Adrenal gland (tissue), 12 donors: ENCODE data around the gene CLDN11. TPM values are rescaled to one million over a fixed set of nuclear protein-coding genes. Genes with fewer than 3 reads are reported as not detected.

ENCODE experiments used
- DNase-seq, 7 donors: peaks; one replicate each; pipeline ENCODE4 v3.0.0-alpha.2; 2019 to 2020
- H3K27ac ChIP-seq, 5 donors: fragments of 200-600 bp; sonication (generic) in 4 of 5; 1 replicate in 3 of 5; 2 replicates in 2 of 5; pipeline versions ENCODE4 v1.5.1 to v1.8.0; 2016 to 2020; ENCODE audit warnings: mild to moderate bottlenecking in 1 of 5
- H3K27me3 ChIP-seq: fragments of 200-600 bp; 2 replicates; pipeline ENCODE4 v1.8.0; 2021
- H3K36me3 ChIP-seq, 2 donors: fragments of 200-600 bp; replicated peaks in 1 of 2; 1 replicate in 1 of 2; 2 replicates in 1 of 2; pipeline versions ENCODE4 v1.5.1 to v1.8.0; 2018 to 2022
- H3K4me1 ChIP-seq, 2 donors: fragments of 200-600 bp; replicated peaks in 1 of 2; 1 replicate in 1 of 2; 2 replicates in 1 of 2; pipeline versions ENCODE4 v1.5.1 to v1.8.0; 2018 to 2021
- H3K4me3 ChIP-seq, 4 donors: fragments of 200-600 bp; sonication (generic) in 3 of 4; one replicate each; pipeline ENCODE4 v1.5.1; 2016 to 2018
- H3K9me3 ChIP-seq, 3 donors: fragments of 200-600 bp; sonication (generic) in 1 of 3; replicated peaks in 1 of 3; 1 replicate in 2 of 3; 2 replicates in 1 of 3; pipeline versions ENCODE4 v1.5.1 to v1.8.0; 2016 to 2021
- POLR2A ChIP-seq, 2 donors: fragments of 450-650 bp; IDR thresholded peaks; one replicate each; pipeline ENCODE4 v1.6.1; 2017; ENCODE audit warnings: antibody characterized with exemption in 2 of 2, mild to moderate bottlenecking in 2 of 2, moderate library complexity in 1 of 2
- WGBS, 4 donors: extraction: QIAGEN DNeasy Blood & Tissue Kit in 2 of 4; methylation state at CpG; one replicate each; pipeline versions ENCODE4 v1.1.5 to v1.1.7; 2013 to 2017; 5-methylcytosine and 5-hydroxymethylcytosine counted together
- intact Hi-C, 2 donors: fragments of 100-400 bp; cut with DNase I; formaldehyde crosslinking; loops; one replicate each; pipeline versions ENCODE4 v1.14.1 to v1.15.0; 2022 to 2023
- polyA plus RNA-seq, 3 donors: library from polyadenylated mRNA; stranded (reverse); fragments of 200-250 nt in 2 of 3; fragments of 350-450 nt in 1 of 3; fragmentation: Illumina TruSeq in 1 of 3; extraction: RNeasy Lipid Tissue Mini Kit (QIAGEN cat#74804) in 1 of 3; gene quantifications; one replicate each; pipeline ENCODE4 v1.2.3, GENCODE V29; 2013 to 2014
- total RNA-seq, 9 donors: library from RNA; depleted of rRNA in 4 of 9; stranded (reverse); fragments of >200 nt in 4 of 9; fragments of 120-200 nt in 1 of 9; fragmentation: NEBNext Ultra II Directional in 1 of 9; extraction: Animal tissue kit (Norgen Biotek cat#: 25700) in 1 of 9; gene quantifications; one replicate each; pipeline versions ENCODE4 v1.1.0 to v1.2.4, GENCODE V29; 2013 to 2023
- TF ChIP-seq, protein P1 (sequence below), 6 experiments: fragments of 450-650 bp in 4 of 6; fragments of 200-600 bp in 2 of 6; sonication (generic) in 1 of 6; IDR thresholded peaks; 1 replicate in 5 of 6; 2 replicates in 1 of 6; pipeline versions ENCODE4 v1.5.1 to v1.8.0; 2016 to 2021; ENCODE audit warnings: antibody characterized with exemption in 6 of 6, mild to moderate bottlenecking in 2 of 6, moderate library complexity in 1 of 6
- donor health status: healthy with polysubstance abuse.
- donor health status: Bipolar disorder and iron deficiency.
- donor health status: DM: yes; HTN: yes; CAD: no.
- donor health status: DM: no; HTN: no; CAD: no.
- donor health status: DM: no; HTN: no; CAD: no.
- donor health status: DM: yes; HTN: yes; CAD: no.

The CLDN11 gene
- total and polyA plus RNA-seq, 12 donors, result 3.8 to 24.3 (median 7.3) TPM

DNA sequence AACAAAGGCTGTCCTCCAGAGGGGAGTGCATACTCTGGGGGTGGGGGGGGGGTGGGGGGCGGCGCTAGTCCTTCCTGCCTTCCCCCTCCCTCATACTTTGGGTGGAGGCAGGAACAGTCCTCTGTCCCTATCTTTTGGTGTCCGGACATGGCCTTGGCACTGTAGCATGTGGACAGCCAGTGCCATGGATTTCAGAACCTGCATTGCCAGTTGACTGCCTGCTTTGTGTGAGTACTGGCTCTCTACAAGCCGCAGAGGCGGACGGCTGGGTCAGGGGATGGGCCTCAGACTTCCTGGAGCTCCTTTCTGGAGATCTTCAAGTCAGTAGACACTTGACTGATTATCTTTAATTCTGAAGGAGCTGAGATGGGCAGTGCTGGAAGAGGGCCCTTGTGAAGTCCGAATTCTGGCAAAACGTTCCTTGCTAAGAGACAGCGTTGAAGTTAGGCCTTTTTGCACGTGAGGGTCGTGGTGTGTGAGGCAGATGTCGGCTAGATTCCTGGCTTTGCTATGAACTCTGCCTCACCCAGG lies 2.5 kb downstream of the CLDN11 start:
- H3K4me1 ChIP-seq, result peaks cover 8 to 17% of the 10 kb centered on the region in 2 donors
- no peak overlapping the region for H3K4me3 ChIP-seq
- H3K36me3 ChIP-seq, result no peaks in the 10 kb centered on the region
- TF ChIP-seq, protein P1, sequence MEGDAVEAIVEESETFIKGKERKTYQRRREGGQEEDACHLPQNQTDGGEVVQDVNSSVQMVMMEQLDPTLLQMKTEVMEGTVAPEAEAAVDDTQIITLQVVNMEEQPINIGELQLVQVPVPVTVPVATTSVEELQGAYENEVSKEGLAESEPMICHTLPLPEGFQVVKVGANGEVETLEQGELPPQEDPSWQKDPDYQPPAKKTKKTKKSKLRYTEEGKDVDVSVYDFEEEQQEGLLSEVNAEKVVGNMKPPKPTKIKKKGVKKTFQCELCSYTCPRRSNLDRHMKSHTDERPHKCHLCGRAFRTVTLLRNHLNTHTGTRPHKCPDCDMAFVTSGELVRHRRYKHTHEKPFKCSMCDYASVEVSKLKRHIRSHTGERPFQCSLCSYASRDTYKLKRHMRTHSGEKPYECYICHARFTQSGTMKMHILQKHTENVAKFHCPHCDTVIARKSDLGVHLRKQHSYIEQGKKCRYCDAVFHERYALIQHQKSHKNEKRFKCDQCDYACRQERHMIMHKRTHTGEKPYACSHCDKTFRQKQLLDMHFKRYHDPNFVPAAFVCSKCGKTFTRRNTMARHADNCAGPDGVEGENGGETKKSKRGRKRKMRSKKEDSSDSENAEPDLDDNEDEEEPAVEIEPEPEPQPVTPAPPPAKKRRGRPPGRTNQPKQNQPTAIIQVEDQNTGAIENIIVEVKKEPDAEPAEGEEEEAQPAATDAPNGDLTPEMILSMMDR (IDR thresholded peaks at IDR 0.05), result no peak
- TF ChIP-seq POLR2A (IDR thresholded peaks at IDR 0.05), result no peak
- no peaks in the 10 kb centered on the region for H3K9me3 ChIP-seq
- H3K27ac ChIP-seq, result peak overlapping the region in 2 of 5 donors; percentile 56 to 86
- DNase-seq, result peak in 3 of 7 donors; percentile 20 to 61 (median 32)
- intact Hi-C loops, result no loop called here
- peaks cover 15% of the 10 kb centered on the region for H3K27me3 ChIP-seq
- WGBS, 4 donors, result 59 to 79% (median 66%) methylated on average over 12 of the region's 12 CpGs

DNA sequence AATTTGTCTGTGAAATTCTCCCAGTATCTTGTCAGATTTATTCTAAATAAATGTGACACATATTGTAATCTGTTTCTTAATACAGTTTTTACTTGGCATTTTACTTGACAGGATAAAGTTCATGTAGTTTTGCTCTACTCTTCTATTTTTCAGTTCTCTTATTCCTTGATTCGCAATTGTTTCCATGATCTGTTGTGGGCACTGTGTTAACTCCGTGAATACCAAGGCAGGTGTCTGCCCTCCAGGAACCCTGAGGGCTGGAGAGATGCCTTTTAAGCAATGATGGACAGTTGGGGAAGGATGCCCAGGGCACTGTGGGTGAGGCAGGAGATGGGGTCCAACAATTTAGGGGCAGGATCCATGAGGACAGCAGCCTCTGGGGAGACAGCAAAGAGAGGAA lies 3.1 kb downstream of the CLDN11 start:
- WGBS, 4 donors, result 80 to 89% (median 85%) methylated on average over 2 of the region's 2 CpGs
- Histone ChIP-seq H3K36me3 (no peaks in the 10 kb centered on the region), H3K4me3 (no peak overlapping the region), H3K27me3 (peaks cover 15% of the 10 kb centered on the region), H3K4me1 (peaks cover 8 to 17% of the 10 kb centered on the region in 2 donors), H3K9me3 (no peaks in the 10 kb centered on the region), H3K27ac (peak overlapping the region in 2 of 5 donors; percentile 56 to 86)
- DNase-seq, result no peak
- intact Hi-C loops, result no loop called here
- no peak for TF ChIP-seq POLR2A (IDR thresholded peaks at IDR 0.05)

DNA sequence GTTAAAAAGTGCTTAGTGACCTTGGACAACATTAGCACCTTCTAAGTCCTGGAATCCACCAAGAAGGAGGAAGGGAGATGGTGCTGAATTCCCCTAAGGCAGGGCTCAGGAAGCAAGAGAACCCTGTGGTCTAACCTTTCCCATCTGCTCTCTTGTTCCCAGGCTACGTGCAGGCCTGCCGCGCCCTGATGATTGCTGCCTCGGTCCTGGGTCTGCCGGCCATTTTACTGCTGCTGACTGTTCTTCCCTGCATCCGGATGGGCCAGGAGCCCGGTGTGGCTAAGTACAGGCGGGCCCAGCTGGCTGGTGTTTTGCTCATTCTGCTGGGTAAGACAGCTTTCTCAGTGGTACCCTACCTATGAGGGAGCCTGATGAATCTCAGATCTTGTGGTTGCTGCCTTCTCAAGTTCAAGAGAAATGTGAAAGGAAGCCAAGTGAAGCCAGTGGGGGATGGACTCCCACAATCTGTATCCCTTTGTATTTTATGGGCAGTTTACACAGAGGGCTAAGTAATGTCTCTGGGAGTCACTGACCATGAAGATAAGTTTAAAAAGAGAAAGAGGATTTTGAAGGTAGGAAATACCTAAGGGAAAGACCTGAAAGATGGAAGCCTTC lies 4.4 kb downstream of the CLDN11 start:
- Histone ChIP-seq H3K27me3 (peaks cover 11% of the 10 kb centered on the region), H3K36me3 (no peaks in the 10 kb centered on the region), H3K4me3 (no peak overlapping the region), H3K4me1 (peaks cover 8 to 16% of the 10 kb centered on the region in 2 donors), H3K9me3 (no peaks in the 10 kb centered on the region), H3K27ac (no peak overlapping the region)
- peak in 1 of 7 donors; percentile 12 for DNase-seq
- intact Hi-C loops, result no loop called here
- WGBS, 4 donors, result 80 to 93% (median 85%) methylated on average over 4 to 8 of the region's 8 CpGs
- TF ChIP-seq POLR2A (IDR thresholded peaks at IDR 0.05), result no peak
- TF ChIP-seq, protein P1 (IDR thresholded peaks at IDR 0.05), result no peak

DNA sequence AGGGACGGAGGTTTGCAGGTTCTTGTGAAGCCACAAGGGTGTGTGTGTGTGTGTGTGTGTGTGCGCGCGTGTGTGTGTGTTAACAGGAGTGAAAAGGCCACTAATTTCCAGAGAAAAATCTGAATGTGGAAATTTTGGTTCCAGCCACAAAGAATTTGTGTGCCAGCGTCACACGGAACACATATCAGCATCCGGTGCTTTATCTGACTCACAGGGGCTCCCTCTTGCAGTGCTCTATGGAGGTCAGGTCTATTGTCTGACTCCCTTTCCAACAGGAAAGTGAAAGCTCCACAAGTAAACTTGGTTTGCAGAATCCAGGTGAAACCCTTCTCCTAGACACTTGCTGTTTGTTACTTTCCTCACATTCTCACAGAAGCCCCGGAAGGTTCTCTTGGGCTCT lies 6.2 kb downstream of the CLDN11 start:
- Histone ChIP-seq H3K36me3 (no peaks in the 10 kb centered on the region), H3K4me1 (no peaks in the 10 kb centered on the region), H3K27ac (no peak overlapping the region), H3K27me3 (no peaks in the 10 kb centered on the region), H3K4me3 (no peak overlapping the region), H3K9me3 (no peaks in the 10 kb centered on the region)
- DNase-seq, result no peak
- TF ChIP-seq, protein P1 (IDR thresholded peaks at IDR 0.05), result no peak
- no peak for TF ChIP-seq POLR2A (IDR thresholded peaks at IDR 0.05)
- intact Hi-C loops, result no loop called here
- WGBS, 4 donors, result 74 to 83% (median 77%) methylated on average over 8 of the region's 8 CpGs
